AML-193 (cell line): ENCODE measurements around the gene TOP3B.
"Not testable (repeated sequence)": the region's sequence is repeated elsewhere in the genome, so short reads cannot be mapped to it uniquely, and the experiment has no call there.

Source experiments
- DNase-seq, 2 experiments: peaks; one replicate each; lab custom pipeline; 2025; lab: John Stamatoyannopoulos, UW

TOP3B gene

DNA sequence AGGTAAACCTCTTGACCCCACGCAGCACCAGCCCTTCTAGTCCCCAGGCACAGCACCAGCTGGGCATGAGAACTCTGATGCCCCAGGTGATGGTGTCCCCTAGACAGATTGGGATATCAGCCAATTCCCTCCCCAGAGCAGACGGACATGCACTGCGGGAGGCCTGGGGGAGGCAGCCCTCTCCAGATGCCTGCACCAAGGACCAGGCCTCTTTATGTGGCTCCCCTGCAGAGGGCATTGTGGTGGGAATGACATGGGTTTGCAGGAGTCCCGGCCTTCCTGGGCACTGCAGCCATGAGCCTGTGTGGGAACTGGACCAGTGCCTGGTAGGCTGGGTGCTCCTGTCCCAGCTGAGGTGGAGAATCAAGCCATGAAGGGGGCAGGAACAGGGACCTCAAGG lies 55.9 kb downstream of the TOP3B start:
- DNase-seq, result no peak

DNA sequence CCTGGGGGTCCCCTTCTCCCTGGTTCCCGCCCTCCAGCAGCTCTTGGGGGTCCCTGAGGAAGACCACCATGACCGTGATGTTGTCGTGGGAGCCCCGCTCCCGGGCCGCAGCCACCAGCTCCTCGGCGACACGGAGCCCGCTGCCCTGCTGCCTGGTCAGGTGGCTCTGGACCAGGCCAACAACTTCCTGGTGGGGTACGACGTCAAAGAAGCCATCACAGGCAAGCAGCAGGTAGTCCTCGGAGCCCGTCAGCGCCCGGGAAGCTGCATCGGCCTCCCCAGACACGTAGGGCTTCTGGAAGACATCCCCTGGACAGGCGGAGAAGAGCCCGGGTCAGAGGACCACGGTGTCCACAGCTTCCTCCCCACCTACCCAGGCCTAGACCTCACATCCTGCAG lies 59.4 kb downstream of the TOP3B start:
- no peak for DNase-seq

DNA sequence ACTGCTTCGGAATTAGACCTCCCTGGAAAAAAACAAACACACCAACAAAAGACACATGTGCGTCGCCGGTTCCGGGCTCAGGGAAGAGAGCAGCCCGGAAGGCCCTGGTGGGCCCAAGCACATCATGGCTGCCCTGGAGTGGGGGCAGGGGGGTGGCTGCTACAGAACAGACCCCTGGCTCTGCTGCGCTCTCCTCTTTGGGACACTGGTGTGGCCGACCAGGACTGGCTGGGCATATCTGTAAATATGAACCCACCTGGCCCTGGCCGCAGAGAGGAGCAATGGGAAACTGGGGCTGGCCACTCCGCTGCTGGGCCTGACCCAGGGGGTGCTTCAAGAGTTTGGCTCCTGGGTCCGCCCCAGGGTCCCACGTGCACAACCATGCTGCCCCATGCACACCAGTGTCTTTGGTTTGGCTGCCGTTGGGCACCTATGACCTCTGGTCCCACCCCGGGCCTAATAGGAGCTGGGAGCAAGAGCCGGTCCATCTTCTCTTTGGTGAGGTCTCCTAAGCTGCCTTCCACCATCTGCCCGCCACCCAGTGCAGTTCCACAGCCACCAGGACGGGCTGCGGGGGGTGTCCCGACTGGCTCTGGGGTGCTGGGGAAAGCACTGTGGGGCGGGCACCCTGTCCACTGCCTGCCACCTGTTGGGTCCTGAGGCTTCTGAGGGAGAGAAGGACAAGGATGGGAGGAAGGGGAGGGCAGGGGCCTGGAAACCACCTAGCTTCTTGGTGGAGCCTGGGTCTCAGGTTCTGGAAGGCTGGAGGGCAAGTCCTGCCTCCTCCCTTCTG lies 60.0 kb downstream of the TOP3B start:
- DNase-seq, result no peak

DNA sequence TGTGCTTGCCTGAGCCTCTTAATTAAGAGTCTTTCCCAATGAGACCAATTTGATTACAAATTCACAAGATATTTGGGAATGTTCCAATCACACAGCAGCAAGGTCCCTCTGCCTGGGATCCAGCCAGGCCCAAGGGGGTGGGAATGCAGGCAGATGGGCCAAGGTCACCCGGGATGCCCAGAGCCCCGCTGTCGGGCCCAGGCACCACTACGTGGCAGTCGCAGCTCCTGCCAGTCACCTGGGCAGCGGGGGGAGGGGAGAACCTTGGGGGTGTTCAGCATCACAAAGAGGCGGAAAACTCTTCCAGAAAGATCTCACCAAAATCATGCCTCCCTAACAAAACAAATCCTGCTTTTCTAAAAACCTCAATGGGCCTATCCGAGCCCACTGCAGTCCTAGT lies 60.9 kb downstream of the TOP3B start:
- no peak for DNase-seq

DNA sequence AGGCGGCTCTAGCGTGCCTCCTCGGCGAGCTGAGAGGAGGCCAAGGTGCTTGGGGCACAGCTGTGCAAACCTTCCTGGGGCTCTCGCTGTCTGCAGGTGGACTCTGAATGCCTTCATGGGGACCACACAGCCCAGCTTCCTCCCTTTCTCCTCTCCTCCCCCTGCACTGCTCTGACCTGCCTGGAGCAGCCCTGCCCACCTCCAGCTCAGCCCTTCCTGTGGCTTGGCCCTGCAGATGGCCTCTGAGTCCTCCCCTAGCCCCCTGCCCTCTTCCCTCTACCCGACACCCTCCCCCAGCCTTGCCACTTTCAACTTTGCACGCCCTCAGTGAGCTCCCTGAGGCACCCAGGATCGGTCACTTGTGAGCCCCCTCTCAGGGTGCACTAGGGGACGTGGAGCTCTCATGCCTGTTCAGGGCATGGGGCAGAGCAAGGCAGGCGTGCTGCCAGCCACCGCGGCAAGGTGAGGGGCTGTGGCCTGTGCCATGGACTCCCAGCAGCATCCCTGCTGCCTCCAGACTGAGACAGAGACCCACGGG lies 61.3 kb downstream of the TOP3B start:
- DNase-seq, result no peak

DNA sequence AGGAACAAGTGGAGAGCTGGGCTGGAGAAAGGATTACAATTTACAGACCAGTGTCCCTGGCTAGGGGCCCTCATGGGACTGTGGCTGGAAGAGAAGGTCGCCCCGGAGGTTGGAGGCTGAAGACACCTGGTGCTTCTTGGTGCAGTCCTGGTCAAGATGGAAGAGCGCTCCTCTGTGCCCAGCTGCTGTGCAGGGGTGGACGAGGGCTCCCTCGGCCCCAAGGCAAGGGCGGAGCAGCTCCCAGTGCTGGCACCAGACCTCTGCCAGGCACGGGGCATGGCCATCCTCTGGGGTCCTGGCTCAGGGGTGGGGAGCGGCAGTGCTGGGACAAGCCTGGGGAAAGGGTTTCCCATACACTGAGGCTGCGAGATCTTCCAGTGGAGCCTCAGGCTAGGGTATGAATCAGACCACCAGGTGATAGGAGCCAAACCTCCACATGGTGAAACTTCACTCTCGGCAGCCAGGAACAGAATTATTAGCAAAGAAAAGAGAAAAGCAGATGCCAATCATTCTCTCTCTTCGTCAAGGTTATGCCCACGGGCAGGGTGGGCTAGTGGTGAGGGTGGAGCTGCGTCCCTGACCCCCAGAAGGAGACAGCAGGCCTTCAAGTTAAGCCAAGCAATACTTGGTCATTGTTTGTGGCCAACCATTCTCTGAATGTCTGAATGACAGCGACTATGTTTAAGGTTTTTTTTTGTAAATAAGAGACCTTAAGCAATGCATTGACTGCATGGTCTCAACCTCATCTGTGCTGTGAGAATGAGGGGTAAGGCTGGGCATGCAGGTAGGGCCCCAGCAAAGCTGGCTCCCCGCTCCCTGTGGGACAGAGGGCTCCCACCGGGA lies 62.0 kb downstream of the TOP3B start:
- no peak for DNase-seq

DNA sequence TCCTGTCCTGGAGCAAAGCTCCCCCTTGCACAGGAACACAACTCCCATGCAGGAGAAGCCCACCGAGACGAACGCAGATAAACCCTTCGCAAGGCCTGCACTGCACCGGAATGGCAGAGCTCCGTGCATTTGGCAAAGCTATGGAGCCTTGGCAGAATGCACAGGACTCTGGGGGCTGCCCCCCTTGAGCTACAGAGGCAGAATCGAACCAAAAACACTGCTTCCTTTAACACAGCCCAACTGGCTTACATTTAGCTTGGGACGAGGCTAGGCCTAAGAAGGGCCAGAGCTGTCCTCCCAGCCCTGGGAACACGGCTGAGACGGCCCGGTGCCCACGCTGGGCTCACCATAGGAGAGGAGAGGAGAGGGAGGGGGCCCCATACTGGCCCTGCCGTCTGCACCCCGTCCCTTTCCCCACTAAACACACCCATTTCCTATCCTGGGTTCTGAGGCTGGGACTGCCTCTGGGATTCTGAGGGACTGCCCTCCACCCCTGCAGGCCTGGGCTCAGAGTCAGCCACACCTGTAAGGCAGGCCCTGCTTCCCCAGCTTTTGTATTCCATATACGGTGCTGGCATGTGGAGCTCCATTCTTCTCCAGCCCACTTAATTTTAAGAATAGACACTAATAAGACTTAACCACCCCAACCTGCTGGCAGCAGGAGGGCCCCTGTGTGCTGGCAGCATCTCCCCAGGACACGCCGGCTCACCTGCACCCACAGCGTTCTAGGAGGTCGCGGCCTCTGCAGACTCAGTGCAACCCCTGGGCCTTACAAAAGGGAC lies 62.9 kb downstream of the TOP3B start:
- DNase-seq, result no peak

DNA sequence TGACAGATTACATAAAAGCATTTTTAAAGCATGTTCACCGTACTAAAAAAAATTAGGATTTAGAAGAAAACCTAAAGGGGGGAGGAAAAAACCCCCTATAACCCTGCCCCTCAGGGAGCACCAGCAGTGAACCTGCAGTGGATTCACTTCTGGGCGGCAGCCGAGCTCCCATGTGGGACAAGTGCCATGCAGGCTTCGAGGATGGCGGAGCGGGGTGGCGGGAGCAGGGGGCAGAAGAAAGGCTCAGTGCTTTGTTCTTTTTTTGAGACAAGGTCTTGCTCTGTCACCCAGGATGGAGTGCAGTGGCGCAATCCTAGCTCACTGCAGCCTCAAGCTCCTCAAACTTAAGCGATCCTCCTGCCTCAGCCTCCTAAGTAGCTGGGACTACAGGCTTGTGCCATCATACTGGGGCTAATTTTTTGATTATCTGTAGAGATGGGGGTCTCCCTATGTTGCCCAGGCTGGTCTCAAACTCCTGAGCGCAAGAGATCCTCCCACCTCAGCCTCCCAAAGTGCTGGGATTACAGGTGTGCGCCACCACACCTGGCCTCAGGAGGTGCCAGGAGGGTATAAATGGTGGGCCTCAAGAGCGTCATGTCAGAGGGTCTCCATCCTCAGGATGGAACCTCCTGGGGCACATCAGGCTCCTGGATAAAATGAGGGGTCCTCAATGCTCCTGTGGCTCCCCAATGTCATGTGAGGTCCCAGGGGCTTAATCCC lies 64.0 kb downstream of the TOP3B start:
- no peak for DNase-seq

DNA sequence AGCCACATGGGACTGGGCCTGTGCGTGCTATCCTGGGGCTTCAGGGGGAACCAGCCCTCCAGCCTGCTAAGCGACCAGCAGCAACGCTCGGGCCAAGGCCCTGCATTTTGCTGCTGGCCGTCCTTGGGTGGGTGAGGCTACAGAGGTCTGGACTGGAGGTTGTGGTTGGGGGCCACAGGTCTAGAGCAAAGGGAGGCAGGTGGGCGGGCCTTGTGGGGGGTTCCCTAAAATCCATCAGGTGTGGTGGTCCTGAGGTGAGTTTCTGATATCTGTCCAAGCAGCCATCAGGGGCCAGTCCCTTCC lies 64.7 kb downstream of the TOP3B start:
- no peak for DNase-seq

DNA sequence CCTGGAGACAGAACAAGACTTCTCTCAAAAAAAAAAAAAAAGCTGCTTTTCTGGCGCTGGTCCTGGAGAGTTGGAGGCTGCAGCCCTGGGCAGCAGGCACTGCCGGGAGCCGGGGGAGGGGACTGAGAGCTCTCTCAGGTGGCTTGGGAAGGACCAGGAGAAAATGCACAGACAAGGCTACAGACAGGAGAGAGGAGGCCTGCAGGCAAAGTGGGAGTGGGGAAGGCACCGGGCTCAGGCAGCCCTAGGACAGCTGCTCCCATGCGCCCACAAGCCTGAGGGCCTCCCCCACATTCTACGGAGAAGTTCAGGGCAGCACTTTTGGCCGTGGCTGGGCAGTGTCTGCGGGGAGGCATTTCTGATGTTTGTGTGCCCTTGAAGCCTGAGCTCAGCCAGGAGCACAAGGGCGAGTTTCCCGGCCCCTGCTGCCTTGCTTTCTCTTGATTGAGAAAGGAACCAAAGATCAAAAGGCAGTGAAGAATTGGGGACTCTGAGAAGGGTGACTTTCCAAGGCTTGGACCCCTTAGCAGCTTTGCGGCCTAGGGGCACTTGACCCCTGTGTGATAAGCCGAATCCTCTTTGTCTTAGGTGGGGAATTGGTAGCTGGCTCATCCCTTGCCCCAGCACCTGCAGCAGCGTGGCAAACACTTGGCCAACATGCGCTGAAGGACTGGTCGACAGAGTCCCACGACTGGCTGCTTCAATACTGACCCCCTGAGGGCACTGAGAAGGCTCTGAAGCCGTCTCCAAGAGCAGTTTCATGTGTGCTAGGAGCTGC lies 65.2 kb downstream of the TOP3B start:
- DNase-seq, result no peak

DNA sequence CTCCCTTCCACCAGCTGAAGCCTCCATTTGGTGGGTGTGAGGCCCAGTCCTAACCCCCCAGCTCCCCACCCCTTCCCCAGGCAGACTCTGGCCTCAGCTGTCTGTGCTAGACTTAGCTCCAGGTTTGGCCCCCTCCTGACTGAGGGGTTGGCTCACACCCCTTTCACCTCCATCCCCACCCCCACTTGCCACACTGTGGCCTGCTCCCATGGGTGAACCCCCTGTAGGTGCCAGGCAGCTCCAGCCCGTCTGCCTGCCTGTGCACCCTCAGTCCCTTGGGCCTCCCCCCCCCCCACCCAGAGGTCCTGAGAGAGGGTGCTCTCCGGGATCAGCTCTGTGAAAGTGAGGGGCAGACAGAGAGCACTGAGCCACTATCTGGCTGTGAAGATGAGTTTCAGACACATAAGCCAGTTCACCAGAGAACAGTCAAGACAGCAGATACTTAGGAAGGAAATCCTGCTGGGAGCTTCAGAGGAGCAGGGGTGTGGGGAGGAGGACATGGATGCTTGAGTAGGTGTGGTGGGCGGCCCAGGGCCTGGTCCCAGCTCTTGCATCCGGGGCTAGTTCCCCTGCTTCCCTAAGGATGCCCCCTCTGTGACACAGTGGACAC lies 66.2 kb downstream of the TOP3B start:
- DNase-seq, result no peak

DNA sequence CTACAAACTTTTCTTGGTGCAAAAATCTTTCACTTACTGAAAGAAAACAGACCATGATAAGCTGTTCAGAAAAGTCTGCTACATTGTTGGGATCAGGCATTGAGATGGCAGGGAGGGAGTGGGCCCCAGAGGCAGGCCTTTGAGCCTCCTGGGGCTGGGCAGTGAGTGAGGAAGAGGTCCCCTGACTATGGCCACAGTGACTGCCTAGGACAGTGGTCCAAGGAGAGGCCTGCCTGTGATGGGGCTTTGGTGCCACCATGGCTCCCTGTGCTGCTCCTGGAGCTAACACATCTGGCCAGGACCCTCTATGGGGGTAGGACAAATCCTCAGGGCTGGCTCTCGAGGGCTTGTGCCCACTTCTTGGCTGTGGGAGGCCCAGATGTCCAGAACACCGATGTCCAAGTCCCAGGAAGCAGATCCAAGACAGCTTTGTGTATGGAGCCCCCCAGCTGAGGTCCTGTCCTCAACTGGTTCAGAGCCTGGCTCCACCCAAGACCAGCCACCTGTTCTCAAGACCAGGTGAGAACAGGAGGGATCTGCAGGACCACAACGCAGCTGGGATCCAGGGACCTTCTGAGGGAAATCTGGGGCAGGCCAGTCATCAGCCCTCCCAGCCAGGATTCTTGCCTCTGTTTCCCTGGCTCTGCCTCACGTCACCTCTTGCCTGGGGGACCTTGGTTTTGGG lies 66.8 kb downstream of the TOP3B start:
- no peak for DNase-seq

DNA sequence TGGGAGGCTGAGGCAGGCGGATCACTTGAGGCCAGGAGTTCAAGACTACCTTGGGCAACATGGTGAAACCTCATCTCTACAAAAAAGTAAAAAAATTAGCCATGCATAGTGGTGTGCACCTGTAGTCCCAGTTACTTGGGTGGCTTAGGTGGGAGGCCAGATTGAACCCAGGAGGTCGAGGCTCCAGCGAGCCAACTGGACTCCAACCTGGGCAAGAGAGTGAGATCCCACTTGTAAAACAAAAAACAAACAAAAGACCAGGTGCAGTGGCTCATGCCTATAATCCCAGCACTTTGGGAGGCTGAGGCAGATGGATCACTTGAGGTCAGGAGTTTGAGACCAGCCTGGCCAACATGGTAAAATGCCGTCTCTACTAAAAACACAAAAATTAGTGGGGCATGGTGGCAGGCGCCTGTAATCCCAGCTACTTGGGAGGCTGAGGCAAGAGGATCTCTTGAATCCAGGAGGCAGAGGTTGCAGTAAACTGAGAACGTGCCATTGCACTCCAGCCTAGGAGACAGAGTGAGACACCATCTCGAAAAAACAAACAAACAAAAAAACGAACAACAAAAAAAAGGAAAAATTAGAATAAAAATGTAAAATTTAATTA lies 68.4 kb downstream of the TOP3B start:
- DNase-seq, result not testable (repeated sequence)

DNA sequence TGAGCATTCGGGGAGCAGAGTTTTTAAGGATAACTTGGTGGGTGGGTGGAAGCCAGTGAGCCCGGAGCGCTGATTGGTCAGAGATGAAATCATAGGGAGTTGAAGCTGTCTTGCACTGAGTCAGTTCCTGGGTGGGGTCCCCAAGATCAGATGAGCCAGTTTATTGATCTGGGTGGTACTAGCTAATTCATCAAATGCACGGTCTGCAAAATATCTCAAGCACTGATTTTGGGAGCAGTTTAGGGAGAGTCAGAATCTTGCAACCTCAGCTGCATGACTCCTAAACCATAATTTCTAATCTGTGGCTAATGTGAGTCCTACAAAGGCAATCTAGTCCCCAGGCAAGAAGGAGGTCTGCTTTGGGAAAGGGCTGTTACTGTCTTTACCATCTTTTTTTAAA lies 72.2 kb downstream of the TOP3B start:
- DNase-seq, result not testable (repeated sequence)

DNA sequence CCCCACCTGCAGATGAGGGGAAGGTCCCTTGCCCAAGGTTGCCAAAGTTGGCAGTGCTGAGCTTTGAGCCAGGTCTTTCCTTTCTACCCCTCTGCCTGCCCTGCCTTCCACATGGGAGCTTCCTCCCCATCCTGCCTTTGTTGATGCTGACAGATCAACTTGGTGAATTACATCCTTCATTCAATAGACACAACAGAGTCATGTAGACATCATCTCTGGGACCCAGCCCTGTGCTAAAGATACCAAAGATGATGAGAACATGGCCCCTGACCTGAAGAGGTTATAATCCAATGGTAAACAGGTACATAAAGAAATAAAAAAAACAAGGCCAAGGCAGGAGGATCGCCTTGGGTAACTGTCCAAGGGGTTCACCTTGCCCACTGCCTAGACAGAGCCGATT lies 72.7 kb downstream of the TOP3B start:
- no peak for DNase-seq

DNA sequence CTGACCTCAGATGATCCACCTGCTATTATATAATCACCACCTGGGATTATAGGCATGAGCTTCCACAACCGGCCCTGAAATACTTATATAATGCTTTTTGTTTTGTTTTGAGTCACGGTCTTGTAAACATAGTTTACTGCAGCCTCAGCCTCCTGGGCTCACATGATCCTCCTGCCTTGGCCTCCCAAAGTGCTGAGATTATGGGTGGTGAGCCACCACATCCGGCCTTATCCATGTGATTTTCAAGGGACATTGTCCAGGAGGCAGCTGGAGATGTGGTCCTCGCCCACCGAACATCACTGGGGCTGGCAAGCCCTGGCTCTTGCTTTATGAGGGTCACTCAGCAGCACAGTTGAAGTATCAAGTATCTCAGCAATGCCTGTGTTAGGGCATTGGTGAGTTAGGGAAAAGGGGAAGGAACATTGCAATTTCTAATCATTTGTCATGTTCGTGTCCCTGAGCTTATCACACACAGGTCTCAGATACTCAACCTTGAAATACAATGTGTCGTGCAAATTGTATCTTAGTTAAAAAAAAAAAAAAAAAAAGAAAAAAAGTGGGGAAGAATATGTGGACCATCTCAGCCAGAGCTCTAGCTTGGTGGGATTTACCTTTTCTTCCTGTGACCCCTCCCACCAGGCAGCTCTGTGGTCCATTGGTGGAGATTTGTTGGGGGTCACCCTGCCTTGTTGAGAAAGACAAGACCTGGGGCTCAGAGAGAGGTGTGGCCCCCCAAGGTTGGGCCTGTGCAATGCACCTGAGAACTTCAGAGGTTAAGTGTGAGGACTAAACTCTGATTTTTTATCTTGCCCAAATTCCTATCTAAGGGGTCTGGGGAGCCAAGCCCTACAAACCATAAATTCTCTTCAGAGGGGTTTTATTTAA lies 74.7 kb downstream of the TOP3B start:
- DNase-seq, result no peak
